ENCODE results near the gene LTBP1. TPM values are rescaled to one million over a fixed set of nuclear protein-coding genes. Genes with fewer than 3 reads are reported as not detected.

Gene LTBP1
- total and polyA plus RNA-seq, 4 donors: 5.8 to 57.6 (median 10.2) TPM

DNA sequence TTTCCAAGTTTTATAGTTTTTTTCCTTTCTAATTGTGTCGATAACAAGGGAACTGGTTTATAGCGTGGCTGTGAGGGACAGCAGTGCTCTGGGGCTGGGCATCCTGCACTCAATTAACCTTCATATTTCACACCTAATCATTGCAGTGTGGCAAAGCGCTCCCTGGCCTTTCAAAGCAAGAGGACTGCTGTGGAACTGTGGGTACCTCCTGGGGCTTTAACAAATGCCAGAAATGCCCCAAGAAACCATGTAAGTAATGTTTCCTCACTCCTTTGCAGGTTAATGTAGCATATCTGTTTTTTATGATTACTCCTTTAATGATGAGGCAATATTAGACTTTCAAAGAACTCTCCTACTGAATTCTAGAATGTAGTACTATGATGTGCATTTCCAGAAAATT is 270.7 kb downstream of the LTBP1 start:
- no peak for DNase-seq (ENCODE audit: low spot score)
- Histone ChIP-seq H3K27ac (ENCODE audit: low read depth in 1 of 2, low read length in 2 of 2) (no peak overlapping the region), H3K9ac (ENCODE audit: low read depth in 1 of 2, low read length in 2 of 2) (no peak overlapping the region), H3K4me3 (ENCODE audit: low read depth in 1 of 3, low read length in 3 of 3) (no peak overlapping the region), H3K9me3 (ENCODE audit: control insufficient read depth in 4 of 4, low read length in 3 of 4) (no peaks in the 10 kb centered on the region), H3K27me3 (ENCODE audit: control insufficient read depth in 4 of 4, insufficient read depth in 4 of 4, low read length in 3 of 4) (no peaks in the 10 kb centered on the region), H3K4me1 (ENCODE audit: control insufficient read depth in 4 of 4, insufficient read depth in 4 of 4, low read length in 3 of 4) (peaks cover 0 to 10% (median 3%) of the 10 kb centered on the region in 4 donors), H3K36me3 (ENCODE audit: control insufficient read depth in 4 of 4, insufficient read depth in 3 of 4, low read depth in 1 of 4, low read length in 3 of 4) (peaks cover 0 to 2% (median 0%) of the 10 kb centered on the region in 4 donors)
- 77% methylated on average over 3 of the region's 3 CpGs for WGBS
- TF ChIP-seq FOXA1 (IDR thresholded peaks at IDR 0.05) (no peak), RXRA (IDR thresholded peaks at IDR 0.05) (no peak), EGR1 (IDR thresholded peaks at IDR 0.05; ENCODE audit: low read depth in 2 of 2) (no peak), TAF1 (conservative IDR thresholded peaks at IDR 0.05) (no peak)
- TF ChIP-seq, protein P1, sequence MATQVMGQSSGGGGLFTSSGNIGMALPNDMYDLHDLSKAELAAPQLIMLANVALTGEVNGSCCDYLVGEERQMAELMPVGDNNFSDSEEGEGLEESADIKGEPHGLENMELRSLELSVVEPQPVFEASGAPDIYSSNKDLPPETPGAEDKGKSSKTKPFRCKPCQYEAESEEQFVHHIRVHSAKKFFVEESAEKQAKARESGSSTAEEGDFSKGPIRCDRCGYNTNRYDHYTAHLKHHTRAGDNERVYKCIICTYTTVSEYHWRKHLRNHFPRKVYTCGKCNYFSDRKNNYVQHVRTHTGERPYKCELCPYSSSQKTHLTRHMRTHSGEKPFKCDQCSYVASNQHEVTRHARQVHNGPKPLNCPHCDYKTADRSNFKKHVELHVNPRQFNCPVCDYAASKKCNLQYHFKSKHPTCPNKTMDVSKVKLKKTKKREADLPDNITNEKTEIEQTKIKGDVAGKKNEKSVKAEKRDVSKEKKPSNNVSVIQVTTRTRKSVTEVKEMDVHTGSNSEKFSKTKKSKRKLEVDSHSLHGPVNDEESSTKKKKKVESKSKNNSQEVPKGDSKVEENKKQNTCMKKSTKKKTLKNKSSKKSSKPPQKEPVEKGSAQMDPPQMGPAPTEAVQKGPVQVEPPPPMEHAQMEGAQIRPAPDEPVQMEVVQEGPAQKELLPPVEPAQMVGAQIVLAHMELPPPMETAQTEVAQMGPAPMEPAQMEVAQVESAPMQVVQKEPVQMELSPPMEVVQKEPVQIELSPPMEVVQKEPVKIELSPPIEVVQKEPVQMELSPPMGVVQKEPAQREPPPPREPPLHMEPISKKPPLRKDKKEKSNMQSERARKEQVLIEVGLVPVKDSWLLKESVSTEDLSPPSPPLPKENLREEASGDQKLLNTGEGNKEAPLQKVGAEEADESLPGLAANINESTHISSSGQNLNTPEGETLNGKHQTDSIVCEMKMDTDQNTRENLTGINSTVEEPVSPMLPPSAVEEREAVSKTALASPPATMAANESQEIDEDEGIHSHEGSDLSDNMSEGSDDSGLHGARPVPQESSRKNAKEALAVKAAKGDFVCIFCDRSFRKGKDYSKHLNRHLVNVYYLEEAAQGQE (IDR thresholded peaks at IDR 0.05): no peak
- TF ChIP-seq, protein P2, sequence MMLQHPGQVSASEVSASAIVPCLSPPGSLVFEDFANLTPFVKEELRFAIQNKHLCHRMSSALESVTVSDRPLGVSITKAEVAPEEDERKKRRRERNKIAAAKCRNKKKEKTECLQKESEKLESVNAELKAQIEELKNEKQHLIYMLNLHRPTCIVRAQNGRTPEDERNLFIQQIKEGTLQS (IDR thresholded peaks at IDR 0.05): no peak
- TF ChIP-seq, protein P3, sequence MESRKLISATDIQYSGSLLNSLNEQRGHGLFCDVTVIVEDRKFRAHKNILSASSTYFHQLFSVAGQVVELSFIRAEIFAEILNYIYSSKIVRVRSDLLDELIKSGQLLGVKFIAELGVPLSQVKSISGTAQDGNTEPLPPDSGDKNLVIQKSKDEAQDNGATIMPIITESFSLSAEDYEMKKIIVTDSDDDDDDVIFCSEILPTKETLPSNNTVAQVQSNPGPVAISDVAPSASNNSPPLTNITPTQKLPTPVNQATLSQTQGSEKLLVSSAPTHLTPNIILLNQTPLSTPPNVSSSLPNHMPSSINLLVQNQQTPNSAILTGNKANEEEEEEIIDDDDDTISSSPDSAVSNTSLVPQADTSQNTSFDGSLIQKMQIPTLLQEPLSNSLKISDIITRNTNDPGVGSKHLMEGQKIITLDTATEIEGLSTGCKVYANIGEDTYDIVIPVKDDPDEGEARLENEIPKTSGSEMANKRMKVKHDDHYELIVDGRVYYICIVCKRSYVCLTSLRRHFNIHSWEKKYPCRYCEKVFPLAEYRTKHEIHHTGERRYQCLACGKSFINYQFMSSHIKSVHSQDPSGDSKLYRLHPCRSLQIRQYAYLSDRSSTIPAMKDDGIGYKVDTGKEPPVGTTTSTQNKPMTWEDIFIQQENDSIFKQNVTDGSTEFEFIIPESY (IDR thresholded peaks at IDR 0.05): no peak

DNA sequence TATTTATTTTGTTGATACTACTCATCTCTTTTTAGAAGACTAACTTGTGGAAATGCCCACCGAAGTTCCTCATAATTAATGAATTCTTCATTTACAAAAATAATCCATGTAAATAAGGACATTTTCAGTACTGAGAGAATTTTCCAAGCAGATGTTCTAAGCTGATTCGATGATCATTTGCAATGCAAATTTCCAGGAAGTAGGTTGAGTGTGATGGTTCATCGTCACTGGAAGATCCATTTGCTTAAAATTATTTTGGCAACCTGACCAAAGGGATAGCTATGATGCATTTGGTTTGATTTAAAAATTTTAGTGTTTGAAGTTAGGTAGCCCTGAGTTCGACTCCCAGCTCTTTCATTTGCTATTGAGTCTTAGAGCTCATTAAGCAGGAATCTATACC is 272.4 kb downstream of the LTBP1 start:
- H3K9ac ChIP-seq (ENCODE audit: low read depth in 1 of 2, low read length in 2 of 2): no peak overlapping the region
- no peak overlapping the region for H3K4me3 ChIP-seq (ENCODE audit: low read depth in 1 of 3, low read length in 3 of 3)
- peaks cover 0 to 10% (median 3%) of the 10 kb centered on the region in 4 donors for H3K4me1 ChIP-seq (ENCODE audit: control insufficient read depth in 4 of 4, insufficient read depth in 4 of 4, low read length in 3 of 4)
- no peak for TF ChIP-seq FOXA2 (IDR thresholded peaks at IDR 0.05)
- TF ChIP-seq FOXA1 (IDR thresholded peaks at IDR 0.05): no peak
- TF ChIP-seq SP1 (IDR thresholded peaks at IDR 0.05): no peak
- no peak for TF ChIP-seq HNF4G (IDR thresholded peaks at IDR 0.05)
- no peak for TF ChIP-seq TAF1 (conservative IDR thresholded peaks at IDR 0.05)
- TF ChIP-seq, protein P2 (IDR thresholded peaks at IDR 0.05): no peak
- TF ChIP-seq JUND (IDR thresholded peaks at IDR 0.05): no peak
- no peak for TF ChIP-seq EGR1 (IDR thresholded peaks at IDR 0.05; ENCODE audit: low read depth in 2 of 2)
- TF ChIP-seq RXRA (IDR thresholded peaks at IDR 0.05): no peak
- TF ChIP-seq YY1 (IDR thresholded peaks at IDR 0.05): no peak
- TF ChIP-seq, protein P3 (IDR thresholded peaks at IDR 0.05): no peak
- TF ChIP-seq RAD21 (IDR thresholded peaks at IDR 0.05): no peak
- TF ChIP-seq NR2F2 (IDR thresholded peaks at IDR 0.05): no peak
- TF ChIP-seq, protein P1 (IDR thresholded peaks at IDR 0.05): no peak
- TF ChIP-seq GABPA (IDR thresholded peaks at IDR 0.05 in 1 of 2, conservative IDR thresholded peaks at IDR 0.05 in 1 of 2): no peak
- TF ChIP-seq, protein P4, sequence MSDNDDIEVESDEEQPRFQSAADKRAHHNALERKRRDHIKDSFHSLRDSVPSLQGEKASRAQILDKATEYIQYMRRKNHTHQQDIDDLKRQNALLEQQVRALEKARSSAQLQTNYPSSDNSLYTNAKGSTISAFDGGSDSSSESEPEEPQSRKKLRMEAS (IDR thresholded peaks at IDR 0.05): no peak
- H3K27me3 ChIP-seq (ENCODE audit: control insufficient read depth in 4 of 4, insufficient read depth in 4 of 4, low read length in 3 of 4): no peaks in the 10 kb centered on the region
- no peak overlapping the region for H3K27ac ChIP-seq (ENCODE audit: low read depth in 1 of 2, low read length in 2 of 2)
- no peak for DNase-seq (ENCODE audit: low spot score)
- H3K9me3 ChIP-seq (ENCODE audit: control insufficient read depth in 4 of 4, low read length in 3 of 4): no peaks in the 10 kb centered on the region
- 93% methylated on average over 4 of the region's 4 CpGs for WGBS
- peaks cover 0 to 7% (median 0%) of the 10 kb centered on the region in 4 donors for H3K36me3 ChIP-seq (ENCODE audit: control insufficient read depth in 4 of 4, insufficient read depth in 3 of 4, low read depth in 1 of 4, low read length in 3 of 4)

All from liver (tissue), 9 donors.